ENCODE measurements around the gene KLHL35.

The KLHL35 gene

DNA sequence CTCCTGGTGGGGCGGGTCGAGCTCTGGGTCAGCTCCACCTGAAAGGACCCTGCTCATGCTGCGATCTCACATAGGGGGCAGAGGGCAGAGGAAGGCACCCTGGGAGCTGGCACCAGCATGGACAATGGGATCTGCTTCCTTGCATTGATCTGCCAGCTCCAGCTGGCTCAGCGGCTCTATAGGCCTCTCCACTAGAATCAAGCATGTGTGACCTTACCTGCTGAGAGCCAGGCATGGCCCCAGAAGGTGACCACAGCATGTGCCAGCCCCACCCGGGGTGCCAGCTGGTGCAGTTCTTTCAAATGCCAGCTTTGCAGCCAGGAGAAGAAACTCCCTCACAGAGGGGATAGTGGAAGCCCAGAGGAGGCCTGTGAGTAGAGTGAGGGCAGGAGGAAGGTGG, 22.0 kb upstream of the KLHL35 start:
- TF ChIP-seq, protein P1, sequence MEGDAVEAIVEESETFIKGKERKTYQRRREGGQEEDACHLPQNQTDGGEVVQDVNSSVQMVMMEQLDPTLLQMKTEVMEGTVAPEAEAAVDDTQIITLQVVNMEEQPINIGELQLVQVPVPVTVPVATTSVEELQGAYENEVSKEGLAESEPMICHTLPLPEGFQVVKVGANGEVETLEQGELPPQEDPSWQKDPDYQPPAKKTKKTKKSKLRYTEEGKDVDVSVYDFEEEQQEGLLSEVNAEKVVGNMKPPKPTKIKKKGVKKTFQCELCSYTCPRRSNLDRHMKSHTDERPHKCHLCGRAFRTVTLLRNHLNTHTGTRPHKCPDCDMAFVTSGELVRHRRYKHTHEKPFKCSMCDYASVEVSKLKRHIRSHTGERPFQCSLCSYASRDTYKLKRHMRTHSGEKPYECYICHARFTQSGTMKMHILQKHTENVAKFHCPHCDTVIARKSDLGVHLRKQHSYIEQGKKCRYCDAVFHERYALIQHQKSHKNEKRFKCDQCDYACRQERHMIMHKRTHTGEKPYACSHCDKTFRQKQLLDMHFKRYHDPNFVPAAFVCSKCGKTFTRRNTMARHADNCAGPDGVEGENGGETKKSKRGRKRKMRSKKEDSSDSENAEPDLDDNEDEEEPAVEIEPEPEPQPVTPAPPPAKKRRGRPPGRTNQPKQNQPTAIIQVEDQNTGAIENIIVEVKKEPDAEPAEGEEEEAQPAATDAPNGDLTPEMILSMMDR (conservative IDR thresholded peaks at IDR 0.05; ENCODE audit: low read depth, low read length): no peak
- no peak for DNase-seq (ENCODE audit: low read depth)
- no peak overlapping the region for H3K4me3 ChIP-seq (ENCODE audit: low read length)

DNA sequence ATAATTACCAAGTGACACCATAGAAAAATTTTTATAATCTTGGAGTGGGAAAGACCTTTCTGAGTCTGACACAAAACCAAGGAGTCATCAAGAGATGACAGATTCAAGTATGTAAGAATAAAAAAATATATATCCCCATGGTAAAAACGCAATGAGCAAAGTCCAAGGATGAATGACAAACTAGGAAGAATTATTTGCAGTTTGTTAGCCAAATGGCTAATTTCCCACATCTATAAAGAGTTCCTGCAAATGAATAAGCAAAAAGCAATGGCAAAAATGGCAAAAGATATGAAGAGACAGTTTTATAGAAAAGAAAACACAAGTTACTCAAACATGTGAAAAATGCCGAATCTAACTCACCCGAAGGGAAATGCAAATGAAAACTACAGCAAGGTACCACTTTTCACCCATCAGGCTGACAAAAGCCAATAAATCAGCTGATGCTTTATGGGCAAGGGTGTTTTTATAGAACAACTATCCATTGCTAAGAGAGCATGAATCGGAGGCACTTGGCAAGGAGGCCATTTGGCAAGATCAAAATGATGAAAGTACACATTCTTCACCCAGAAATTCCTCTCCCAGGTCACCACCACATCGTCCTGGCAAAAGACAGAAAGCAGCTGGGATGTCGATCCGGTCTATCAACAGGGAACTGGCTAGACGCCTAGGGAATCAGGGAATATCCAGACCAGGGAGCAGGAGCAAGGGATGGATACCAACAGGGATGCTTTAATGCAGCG, 21.1 kb upstream of the KLHL35 start:
- no peak overlapping the region for H3K4me3 ChIP-seq (ENCODE audit: low read length)
- DNase-seq (ENCODE audit: low read depth): no peak
- TF ChIP-seq, protein P1 (conservative IDR thresholded peaks at IDR 0.05; ENCODE audit: low read depth, low read length): no peak

DNA sequence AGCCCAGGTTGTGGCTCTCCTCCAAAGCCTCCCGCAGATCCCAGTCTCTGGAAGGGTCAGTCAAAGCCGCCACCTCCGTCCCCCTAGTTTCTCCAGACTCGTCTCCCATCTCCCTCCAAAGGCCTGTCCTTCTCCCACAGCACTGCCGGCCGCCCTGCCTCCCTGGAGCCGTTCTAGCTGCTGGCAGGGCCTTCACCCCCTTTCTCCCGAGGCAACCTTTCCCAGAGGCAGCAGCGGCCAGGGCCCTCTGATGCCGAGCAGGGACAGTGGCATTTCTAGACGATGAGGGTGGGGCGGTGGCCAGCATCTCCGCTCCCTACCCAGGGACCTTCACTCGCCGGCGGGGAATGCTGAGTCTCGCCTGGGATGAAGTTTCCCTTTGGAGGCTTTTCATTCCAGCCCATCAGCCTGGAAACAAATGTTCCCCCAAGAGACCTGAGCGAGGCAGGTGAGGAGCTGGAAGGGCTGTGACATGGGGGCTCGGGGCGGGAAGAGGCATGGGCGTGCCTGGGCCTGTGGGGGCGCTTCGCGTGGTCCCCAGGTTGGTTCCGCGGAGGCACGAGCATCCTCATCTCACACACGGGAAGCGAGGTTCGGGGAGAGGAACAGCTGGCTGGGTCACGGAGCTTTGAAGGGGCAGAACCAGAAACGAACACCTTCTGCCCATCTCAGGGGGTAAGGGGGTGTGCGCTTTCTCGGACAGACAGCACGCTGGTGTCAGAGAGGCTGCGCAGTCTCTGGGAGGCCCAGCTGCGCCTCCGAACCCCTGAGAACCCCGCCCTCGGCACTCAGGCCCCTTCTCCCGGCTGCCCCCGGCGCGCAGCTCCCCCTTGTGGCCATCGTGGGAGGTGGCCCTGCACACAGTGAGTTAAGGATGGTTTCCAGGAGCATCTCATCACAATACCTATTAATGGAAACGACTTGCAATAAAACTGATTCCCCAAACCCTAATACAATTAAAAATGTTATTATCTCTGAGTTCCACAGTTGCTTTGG, 18.1 kb upstream of the KLHL35 start:
- no peak overlapping the region for H3K4me3 ChIP-seq (ENCODE audit: low read length)
- no peak for DNase-seq (ENCODE audit: low read depth)
- TF ChIP-seq, protein P1 (conservative IDR thresholded peaks at IDR 0.05; ENCODE audit: low read depth, low read length): peak; percentile 71

DNA sequence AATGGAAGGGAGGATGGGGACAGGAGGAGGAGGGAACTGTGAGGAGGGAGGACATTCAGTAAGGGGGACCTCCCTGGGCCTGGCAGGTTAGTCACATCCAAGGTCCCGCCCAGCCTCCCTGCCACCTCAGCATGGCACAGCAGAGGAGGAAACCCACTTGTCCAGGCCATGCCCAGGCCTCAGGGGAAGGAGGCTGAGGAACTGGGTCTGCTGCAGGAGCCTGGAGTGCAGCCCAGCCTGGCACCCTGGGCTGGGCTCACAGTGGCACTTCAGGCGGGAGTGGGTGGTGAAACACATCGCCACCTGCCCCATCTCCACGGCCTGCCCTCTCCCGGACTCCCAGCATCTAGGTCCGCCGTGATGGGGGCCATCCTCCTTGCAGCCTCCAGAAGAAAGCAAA, 17.2 kb upstream of the KLHL35 start:
- TF ChIP-seq, protein P1 (conservative IDR thresholded peaks at IDR 0.05; ENCODE audit: low read depth, low read length): no peak
- no peak overlapping the region for H3K4me3 ChIP-seq (ENCODE audit: low read length)
- DNase-seq (ENCODE audit: low read depth): no peak

DNA sequence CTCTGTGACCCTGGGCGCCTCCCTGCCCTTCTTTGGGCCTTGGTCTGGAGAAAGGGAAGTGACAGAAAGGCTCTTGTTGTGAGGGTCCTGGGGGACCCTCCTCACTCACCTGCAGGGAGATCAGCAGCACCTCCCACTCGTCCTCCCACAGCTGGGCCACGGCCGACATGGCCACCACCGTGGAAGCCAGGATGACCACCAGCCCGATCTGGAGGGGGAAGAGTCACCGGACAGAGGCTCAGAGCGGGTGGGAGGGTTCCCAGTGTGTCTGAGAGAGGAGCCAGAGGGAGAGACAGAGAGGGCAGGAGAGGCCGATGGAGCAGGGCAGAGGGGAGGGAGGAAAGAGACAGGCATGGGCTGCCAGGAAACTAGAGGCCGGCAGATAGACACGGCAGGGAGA, 16.8 kb upstream of the KLHL35 start:
- no peak for DNase-seq (ENCODE audit: low read depth)
- TF ChIP-seq, protein P1 (conservative IDR thresholded peaks at IDR 0.05; ENCODE audit: low read depth, low read length): no peak
- H3K4me3 ChIP-seq (ENCODE audit: low read length): no peak overlapping the region

DNA sequence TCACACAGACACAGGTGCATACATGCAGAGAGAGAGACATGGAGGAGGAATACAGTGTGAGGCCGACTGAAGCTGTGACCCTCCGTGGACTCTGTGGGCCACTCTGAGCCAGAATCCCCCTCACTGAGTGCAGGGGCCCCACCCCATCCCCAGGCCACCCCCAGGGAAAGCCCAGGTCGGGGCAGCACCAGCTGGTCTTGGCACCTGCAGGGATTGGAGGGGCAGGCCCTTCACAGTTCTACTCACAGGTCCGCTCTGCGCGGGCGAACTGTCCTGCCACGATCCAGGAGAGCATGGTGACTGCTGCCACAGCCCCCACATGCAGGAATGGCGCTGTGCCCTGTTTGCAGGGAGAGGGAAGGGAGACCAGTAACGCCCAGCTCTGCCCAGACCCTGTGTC, 16.3 kb upstream of the KLHL35 start:
- H3K4me3 ChIP-seq (ENCODE audit: low read length): no peak overlapping the region
- no peak for DNase-seq (ENCODE audit: low read depth)
- TF ChIP-seq, protein P1 (conservative IDR thresholded peaks at IDR 0.05; ENCODE audit: low read depth, low read length): no peak
